ENCODE results near the gene PCP4L1. TPM values are rescaled to one million over a fixed set of nuclear protein-coding genes. Genes with fewer than 3 reads are reported as not detected.
"Not testable (repeated sequence)": the region's sequence is repeated elsewhere in the genome, so short reads cannot be mapped to it uniquely, and the experiment has no call there.

The PCP4L1 gene
- total RNA-seq, 1 donor from 2014 or later, result not detected

DNA sequence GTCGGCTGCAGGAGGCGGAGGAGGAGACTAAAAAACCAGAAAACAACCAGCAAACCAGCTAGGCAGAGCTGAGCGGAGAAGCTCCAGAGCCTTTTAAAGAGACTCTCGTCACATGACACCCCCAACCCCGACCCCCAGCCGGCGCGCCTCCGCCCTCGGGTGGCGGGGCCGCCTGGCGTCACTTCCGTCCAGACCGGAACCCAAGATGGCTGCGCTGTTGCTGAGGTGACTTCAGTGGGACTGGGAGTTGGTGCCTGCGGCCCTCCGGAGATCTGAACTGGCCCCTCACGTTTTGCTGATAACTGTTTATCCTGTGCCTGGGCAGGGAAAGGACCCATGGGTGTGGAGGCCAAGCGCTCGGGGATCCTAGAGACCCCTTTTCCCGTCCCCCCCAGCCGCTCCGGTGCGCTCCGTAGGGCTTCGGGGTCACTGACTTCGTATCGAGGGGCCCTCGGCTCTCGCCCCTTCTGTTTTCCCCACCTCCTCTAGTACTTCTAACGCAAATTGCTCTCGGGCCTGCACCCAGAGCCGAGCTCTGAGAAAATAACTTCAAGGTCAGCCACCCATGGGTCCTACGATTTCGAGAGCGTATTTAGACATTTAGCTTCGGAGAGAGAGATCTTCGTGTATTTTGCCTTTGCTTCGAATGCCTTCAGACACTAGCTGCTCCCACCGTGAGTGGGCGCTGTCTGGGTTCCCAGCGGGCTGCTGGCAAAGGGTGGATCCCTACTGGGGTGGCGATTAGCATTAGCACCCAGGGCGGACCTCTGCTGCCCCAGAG, 55.8 kb downstream of the PCP4L1 start, which contains the start of gene SDHC:
SDHC (plus strand) TSS at position 181 of the 781 bp plus-strand sequence; CDS start at position 206, 25 bp downstream.
- TF ChIP-seq, protein P1, sequence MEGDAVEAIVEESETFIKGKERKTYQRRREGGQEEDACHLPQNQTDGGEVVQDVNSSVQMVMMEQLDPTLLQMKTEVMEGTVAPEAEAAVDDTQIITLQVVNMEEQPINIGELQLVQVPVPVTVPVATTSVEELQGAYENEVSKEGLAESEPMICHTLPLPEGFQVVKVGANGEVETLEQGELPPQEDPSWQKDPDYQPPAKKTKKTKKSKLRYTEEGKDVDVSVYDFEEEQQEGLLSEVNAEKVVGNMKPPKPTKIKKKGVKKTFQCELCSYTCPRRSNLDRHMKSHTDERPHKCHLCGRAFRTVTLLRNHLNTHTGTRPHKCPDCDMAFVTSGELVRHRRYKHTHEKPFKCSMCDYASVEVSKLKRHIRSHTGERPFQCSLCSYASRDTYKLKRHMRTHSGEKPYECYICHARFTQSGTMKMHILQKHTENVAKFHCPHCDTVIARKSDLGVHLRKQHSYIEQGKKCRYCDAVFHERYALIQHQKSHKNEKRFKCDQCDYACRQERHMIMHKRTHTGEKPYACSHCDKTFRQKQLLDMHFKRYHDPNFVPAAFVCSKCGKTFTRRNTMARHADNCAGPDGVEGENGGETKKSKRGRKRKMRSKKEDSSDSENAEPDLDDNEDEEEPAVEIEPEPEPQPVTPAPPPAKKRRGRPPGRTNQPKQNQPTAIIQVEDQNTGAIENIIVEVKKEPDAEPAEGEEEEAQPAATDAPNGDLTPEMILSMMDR (IDR thresholded peaks at IDR 0.05; ENCODE audit: borderline replicate concordance), result peak; percentile 23
- H3K4me3 ChIP-seq, result peak within 1 kb of the TSS; percentile 88
- H3K9me3 ChIP-seq (replicated peaks), result no peaks in the 10 kb centered on the region
- H3K27ac ChIP-seq (replicated peaks), result peak within 1 kb of the TSS; percentile 96
- peaks cover 7% of the 10 kb centered on the region for H3K36me3 ChIP-seq
- intact Hi-C loops (cut with micrococcal nuclease), result no loop called here
- peaks cover 6% of the 10 kb centered on the region for H3K27me3 ChIP-seq (ENCODE audit: low read depth)
- peaks cover 48% of the 10 kb centered on the region for H3K4me1 ChIP-seq
- DNase-seq, result peak; percentile 90

DNA sequence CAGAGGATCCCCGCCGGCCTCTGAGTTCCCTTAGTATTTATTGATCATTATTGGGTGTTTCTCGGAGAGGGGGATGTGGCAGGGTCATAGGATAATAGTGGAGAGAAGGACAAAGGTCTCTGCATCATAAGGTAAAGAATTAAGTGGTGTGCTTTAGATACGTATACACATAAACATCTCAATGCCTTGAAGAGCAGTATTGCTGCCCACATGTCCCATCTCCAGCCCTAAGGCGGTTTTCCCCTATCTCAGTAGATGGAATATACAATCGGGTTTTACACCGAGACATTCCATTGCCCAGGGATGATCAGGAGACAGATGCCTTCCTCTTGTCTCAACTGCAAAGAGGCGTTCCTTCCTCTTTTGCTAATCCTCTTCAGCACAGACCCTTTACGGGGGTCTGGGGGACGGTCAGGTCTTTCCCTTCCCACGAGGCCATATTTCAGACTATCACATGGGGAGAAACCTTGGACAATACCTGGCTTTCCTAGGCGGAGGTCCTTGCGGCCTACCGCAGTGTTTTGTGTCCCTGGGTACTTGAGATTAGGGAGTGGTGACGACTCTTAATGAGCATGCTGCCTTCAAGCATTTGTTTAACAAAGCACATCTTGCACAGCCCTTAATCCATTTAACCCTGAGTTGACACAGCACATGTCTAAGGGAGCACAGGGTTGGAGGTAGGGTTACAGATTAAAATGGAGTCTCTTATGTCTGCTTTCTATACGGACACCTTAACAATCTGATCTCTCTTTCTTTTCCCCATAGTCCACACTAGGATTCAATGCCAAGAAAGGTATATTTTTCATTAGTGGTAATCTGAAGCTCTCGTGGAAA, 57.5 kb downstream of the PCP4L1 start:
- H3K4me3 ChIP-seq; intact Hi-C loops (cut with micrococcal nuclease); H3K36me3 ChIP-seq; H3K27me3 ChIP-seq (ENCODE audit: low read depth); H3K27ac ChIP-seq (replicated peaks); DNase-seq; H3K9me3 ChIP-seq (replicated peaks): not testable (repeated sequence)
- H3K4me1 ChIP-seq, result peaks cover 48% of the 10 kb centered on the region

DNA sequence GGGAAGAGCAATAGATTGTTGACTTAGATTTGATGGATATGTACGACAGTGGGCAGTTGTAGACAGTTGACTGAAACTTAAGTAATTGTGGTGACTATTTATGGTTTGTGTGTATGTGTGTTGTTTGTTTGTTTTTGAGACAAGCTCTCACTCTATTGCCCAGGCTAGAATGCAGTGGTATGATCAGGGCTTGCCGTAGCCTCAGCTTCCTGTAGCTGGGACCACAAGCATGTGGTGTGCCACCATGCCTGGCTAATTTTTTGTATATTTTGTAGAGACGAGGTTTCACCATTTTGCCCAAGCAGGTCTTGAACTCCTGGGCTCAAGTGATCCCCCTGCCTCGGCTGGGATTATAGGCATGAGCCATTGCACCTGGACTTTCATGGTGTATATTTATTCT, 65.5 kb downstream of the PCP4L1 start:
- H3K36me3 ChIP-seq, result peaks cover 58% of the 10 kb centered on the region
- TF ChIP-seq, protein P1 (IDR thresholded peaks at IDR 0.05; ENCODE audit: borderline replicate concordance), result no peak
- H3K4me1 ChIP-seq, result no peaks in the 10 kb centered on the region
- no peak for DNase-seq
- H3K27ac ChIP-seq (replicated peaks), result no peak overlapping the region
- H3K4me3 ChIP-seq, result no peak overlapping the region
- intact Hi-C loops (cut with micrococcal nuclease), result no loop called here
- H3K9me3 ChIP-seq (replicated peaks), result no peaks in the 10 kb centered on the region
- H3K27me3 ChIP-seq (ENCODE audit: low read depth), result no peaks in the 10 kb centered on the region

DNA sequence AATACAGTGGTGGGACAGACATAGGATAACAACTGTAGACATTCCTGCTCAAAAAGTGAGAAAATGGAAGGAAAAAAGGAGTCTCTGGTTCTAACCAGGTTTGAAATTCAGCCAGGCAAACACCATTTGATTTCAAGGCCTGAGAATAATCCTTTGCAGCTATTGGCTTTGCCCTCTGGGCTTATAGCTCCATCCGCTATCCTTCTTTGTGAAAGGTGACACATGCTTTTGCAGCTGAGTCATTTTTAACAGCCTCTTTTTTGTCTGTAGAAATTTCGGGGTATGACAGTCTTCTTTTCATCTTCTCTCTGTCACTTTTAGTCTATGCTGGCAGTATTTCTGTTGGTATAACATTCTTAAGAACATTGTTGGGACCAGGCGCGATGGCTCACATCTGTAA, 71.8 kb downstream of the PCP4L1 start:
- TF ChIP-seq, protein P1 (IDR thresholded peaks at IDR 0.05; ENCODE audit: borderline replicate concordance), result no peak
- H3K4me1 ChIP-seq, result no peaks in the 10 kb centered on the region
- no peak overlapping the region for H3K4me3 ChIP-seq
- no peaks in the 10 kb centered on the region for H3K9me3 ChIP-seq (replicated peaks)
- no peak overlapping the region for H3K27ac ChIP-seq (replicated peaks)
- peaks cover 99% of the 10 kb centered on the region for H3K36me3 ChIP-seq
- no peak for DNase-seq
- no peaks in the 10 kb centered on the region for H3K27me3 ChIP-seq (ENCODE audit: low read depth)
- intact Hi-C loops (cut with micrococcal nuclease), result no loop called here

DNA sequence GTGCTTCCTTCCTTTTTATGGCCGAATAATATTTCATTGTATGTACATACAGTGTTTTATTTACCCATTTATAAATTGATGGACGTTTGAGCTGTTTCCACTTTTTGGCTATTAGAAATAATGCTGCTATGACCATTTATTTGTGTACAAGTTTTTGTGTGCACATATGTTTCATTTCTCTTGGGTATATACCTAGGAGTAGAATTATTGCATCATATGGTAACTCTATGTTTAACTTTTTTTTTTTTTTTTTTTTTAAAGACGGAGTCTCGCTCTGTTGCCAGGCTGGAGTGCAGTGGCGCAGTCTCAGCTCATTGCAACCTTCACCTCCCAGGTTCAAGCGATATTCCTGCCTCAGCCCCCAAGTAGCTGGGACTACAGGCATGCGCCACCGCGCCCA, 74.6 kb downstream of the PCP4L1 start:
- H3K4me3 ChIP-seq, result no peak overlapping the region
- H3K27ac ChIP-seq (replicated peaks), result no peak overlapping the region
- H3K9me3 ChIP-seq (replicated peaks), result no peaks in the 10 kb centered on the region
- DNase-seq, result no peak
- TF ChIP-seq, protein P1 (IDR thresholded peaks at IDR 0.05; ENCODE audit: borderline replicate concordance), result no peak
- H3K36me3 ChIP-seq, result peaks cover 90% of the 10 kb centered on the region
- no peaks in the 10 kb centered on the region for H3K27me3 ChIP-seq (ENCODE audit: low read depth)
- H3K4me1 ChIP-seq, result no peaks in the 10 kb centered on the region
- intact Hi-C loops (cut with micrococcal nuclease), result no loop called here

Small RNA genes within 50 kb of the gene (microRNA-seq; reads per million reads assigned to microRNA genes)
- 3.4 reads per million, percentile 5 among the genes with 10 or more reads in this experiment for gene MIR5187

Other genes starting within 250 kb of the PCP4L1 start
- gene F11R, start 237.6 kb upstream of the PCP4L1 start, total RNA-seq, result 8.3 TPM
- gene TSTD1, start 219.8 kb upstream of the PCP4L1 start, total RNA-seq, result 13.4 TPM
- gene USF1, start 212.8 kb upstream of the PCP4L1 start, total RNA-seq, result 31.7 TPM
- gene ARHGAP30, start 188.9 kb upstream of the PCP4L1 start, total RNA-seq, result 2.4 TPM
- gene NECTIN4, start 169.2 kb upstream of the PCP4L1 start, total RNA-seq, result not detected
- gene KLHDC9, start 160.4 kb upstream of the PCP4L1 start, total RNA-seq, result 9.1 TPM
- 62.5 TPM for gene PFDN2, start 140.7 kb upstream of the PCP4L1 start, total RNA-seq
- 31.9 TPM for gene NIT1, start 140.6 kb upstream of the PCP4L1 start, total RNA-seq
- 25.2 TPM for gene DEDD, start 126.1 kb upstream of the PCP4L1 start, total RNA-seq
- 76.4 TPM for gene UFC1, start 104.8 kb upstream of the PCP4L1 start, total RNA-seq
- 20.0 TPM for gene USP21, start 99.2 kb upstream of the PCP4L1 start, total RNA-seq
- 15.2 TPM for gene PPOX, start 92.3 kb upstream of the PCP4L1 start, total RNA-seq
- gene B4GALT3, start 81.2 kb upstream of the PCP4L1 start, total RNA-seq, result 23.2 TPM
- gene ADAMTS4, start 59.7 kb upstream of the PCP4L1 start, total RNA-seq, result 14.1 TPM
- 302 TPM for gene NDUFS2, start 56.4 kb upstream of the PCP4L1 start, total RNA-seq
- gene FCER1G, start 43.5 kb upstream of the PCP4L1 start, total RNA-seq, result 22.0 TPM
- gene APOA2, start 35.1 kb upstream of the PCP4L1 start, total RNA-seq, result not detected
- 39.3 TPM for gene TOMM40L, start 32.7 kb upstream of the PCP4L1 start, total RNA-seq
- not detected for gene NR1I3, start 20.5 kb upstream of the PCP4L1 start, total RNA-seq
- gene MPZ, start 51.2 kb downstream of the PCP4L1 start, total RNA-seq, result 3.5 TPM
- gene SDHC, start 55.6 kb downstream of the PCP4L1 start, total RNA-seq, result 393 TPM
- gene CFAP126, start 109.1 kb downstream of the PCP4L1 start, total RNA-seq, result not detected
- gene FCGR2A, start 246.7 kb downstream of the PCP4L1 start, total RNA-seq, result 13.0 TPM

All from left ventricle myocardium inferior (tissue), 1 donor.